Esophagus muscularis mucosa (tissue), 4 donors: Measurements from ENCODE around the gene POM121.
"Not testable (repeated sequence)": the region's sequence is repeated elsewhere in the genome, so short reads cannot be mapped to it uniquely, and the experiment has no call there.

Experiments used
- EP300 ChIP-seq: sonication (generic); formaldehyde crosslinking; IDR thresholded peaks from one replicate; pipeline ENCODE4 v1.6.1; 2017; ENCODE audit warnings: antibody characterized with exemption
- POLR2A ChIP-seq: fragments of 450-650 bp; IDR thresholded peaks from one replicate; pipeline ENCODE4 v1.6.1; 2017; ENCODE audit warnings: antibody characterized with exemption, moderate library complexity, mild to moderate bottlenecking, low read depth
- POLR2AphosphoS5 ChIP-seq, 2 donors: sonication (generic); formaldehyde crosslinking; IDR thresholded peaks; one replicate each; pipeline ENCODE4 v1.6.1; 2017; ENCODE audit warnings: antibody characterized with exemption in 2 of 2
- TF ChIP-seq, protein P1 (sequence below), 3 experiments: fragments of 200-600 bp in 2 of 3; fragments of 450-650 bp in 1 of 3; sonication (generic) in 2 of 3; IDR thresholded peaks; one replicate each; pipeline ENCODE4 v1.5.1; 2017 to 2019; ENCODE audit warnings: antibody characterized with exemption in 3 of 3, mild to moderate bottlenecking in 2 of 3, moderate library complexity in 1 of 3

DNA sequence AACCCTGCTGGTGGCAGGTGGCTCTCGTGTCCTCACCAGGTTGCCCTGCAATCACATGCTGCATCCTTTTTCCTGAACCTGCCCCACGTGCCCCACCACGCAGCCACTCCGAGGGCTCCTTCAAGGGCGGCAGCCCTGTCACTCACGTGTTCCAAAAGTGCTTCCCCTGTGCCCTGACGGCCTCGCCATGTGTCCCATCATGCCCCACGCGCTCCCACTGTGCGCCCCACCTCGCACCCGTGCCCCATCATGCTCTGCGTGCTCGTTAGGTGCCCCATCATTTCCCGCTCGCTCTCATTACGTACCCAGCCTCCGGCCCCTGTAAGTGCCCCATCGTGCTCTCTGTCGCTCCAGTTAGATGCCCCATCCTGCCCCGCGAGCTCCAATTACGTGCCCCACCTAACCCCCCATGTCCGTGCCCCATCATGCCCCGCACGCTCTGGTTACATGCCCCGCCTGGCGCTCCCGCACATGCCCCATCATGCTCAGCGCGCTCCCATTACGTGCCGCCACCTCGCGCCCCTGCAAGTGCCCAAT is 44.2 kb downstream of the POM121 start, which contains the start of gene TRIM74:
- TF ChIP-seq, protein P1, sequence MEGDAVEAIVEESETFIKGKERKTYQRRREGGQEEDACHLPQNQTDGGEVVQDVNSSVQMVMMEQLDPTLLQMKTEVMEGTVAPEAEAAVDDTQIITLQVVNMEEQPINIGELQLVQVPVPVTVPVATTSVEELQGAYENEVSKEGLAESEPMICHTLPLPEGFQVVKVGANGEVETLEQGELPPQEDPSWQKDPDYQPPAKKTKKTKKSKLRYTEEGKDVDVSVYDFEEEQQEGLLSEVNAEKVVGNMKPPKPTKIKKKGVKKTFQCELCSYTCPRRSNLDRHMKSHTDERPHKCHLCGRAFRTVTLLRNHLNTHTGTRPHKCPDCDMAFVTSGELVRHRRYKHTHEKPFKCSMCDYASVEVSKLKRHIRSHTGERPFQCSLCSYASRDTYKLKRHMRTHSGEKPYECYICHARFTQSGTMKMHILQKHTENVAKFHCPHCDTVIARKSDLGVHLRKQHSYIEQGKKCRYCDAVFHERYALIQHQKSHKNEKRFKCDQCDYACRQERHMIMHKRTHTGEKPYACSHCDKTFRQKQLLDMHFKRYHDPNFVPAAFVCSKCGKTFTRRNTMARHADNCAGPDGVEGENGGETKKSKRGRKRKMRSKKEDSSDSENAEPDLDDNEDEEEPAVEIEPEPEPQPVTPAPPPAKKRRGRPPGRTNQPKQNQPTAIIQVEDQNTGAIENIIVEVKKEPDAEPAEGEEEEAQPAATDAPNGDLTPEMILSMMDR (IDR thresholded peaks at IDR 0.05), result not testable (repeated sequence)
- not testable (repeated sequence) for TF ChIP-seq EP300; POLR2A; POLR2AphosphoS5 (IDR thresholded peaks at IDR 0.05)
